Gastrocnemius medialis (tissue), 4 donors: ENCODE results near the gene MSH2. TPM values are rescaled to one million over a fixed set of nuclear protein-coding genes. Genes with fewer than 3 reads are reported as not detected.

Experiments
- ATAC-seq, 2 donors: fragments of 150-250 bp; one replicate each; pipeline ENCODE4 v1.9.1; 2016
- DNase-seq, 2 donors: peaks; one replicate each; pipeline ENCODE4 v3.0.0-alpha.2; 2019
- H3K27ac ChIP-seq, 4 donors: fragments of 200-600 bp; sonication (generic); 1 replicate in 1 of 4; 2 replicates in 3 of 4; pipeline ENCODE4 v1.5.1; 2016 to 2018; ENCODE audit warnings: mild to moderate bottlenecking in 2 of 4, moderate library complexity in 1 of 4
- H3K27me3 ChIP-seq, 3 donors: fragments of 200-600 bp; sonication (generic) in 2 of 3; 1 replicate in 1 of 3; 2 replicates in 2 of 3; pipeline versions ENCODE4 v1.5.1 to v1.6.0; 2016 to 2019; ENCODE audit warnings: mild to moderate bottlenecking in 1 of 3, moderate library complexity in 1 of 3
- H3K36me3 ChIP-seq, 2 donors: fragments of 200-600 bp; sonication (generic) in 1 of 2; one replicate each; pipeline ENCODE4 v1.5.1; 2017 to 2018
- H3K4me1 ChIP-seq, 2 donors: fragments of 200-600 bp; sonication (generic) in 1 of 2; one replicate each; pipeline ENCODE4 v1.5.1; 2016 to 2017; ENCODE audit warnings: mild to moderate bottlenecking in 2 of 2
- H3K4me3 ChIP-seq, 4 donors: fragments of 200-600 bp; sonication (generic) in 3 of 4; 1 replicate in 1 of 4; 2 replicates in 3 of 4; pipeline ENCODE4 v1.5.1; 2016 to 2019; ENCODE audit warnings: mild to moderate bottlenecking in 2 of 4
- H3K9me3 ChIP-seq, 3 donors: fragments of 200-600 bp; sonication (generic) in 2 of 3; 1 replicate in 1 of 3; 2 replicates in 2 of 3; pipeline ENCODE4 v1.5.1; 2016 to 2019
- CTCF ChIP-seq, 5 experiments: fragments of 450-650 bp in 3 of 5; fragments of 200-600 bp in 2 of 5; sonication (generic) in 2 of 5; IDR thresholded peaks in 4 of 5; conservative IDR thresholded peaks in 1 of 5; 1 replicate in 4 of 5; 2 replicates in 1 of 5; pipeline ENCODE4 v1.5.1; 2016 to 2019; ENCODE audit warnings: antibody characterized with exemption in 5 of 5, mild to moderate bottlenecking in 3 of 5, moderate library complexity in 3 of 5
- POLR2A ChIP-seq, 2 donors: fragments of 450-650 bp; IDR thresholded peaks; one replicate each; pipeline ENCODE4 v1.6.1; 2017; ENCODE audit warnings: antibody characterized with exemption in 2 of 2, mild to moderate bottlenecking in 2 of 2, moderate library complexity in 2 of 2
- in situ Hi-C, 4 donors: fragments of 200-750 bp; cut with MboI; loops; one replicate each; pipeline versions ENCODE4 v1.15.0 to v1.8.0; 2017; ENCODE audit warnings: low sequenced_read_pairs in 4 of 4
- intact Hi-C: fragments of 100-400 bp; cut with DNase I; formaldehyde crosslinking; loops from one replicate; pipeline ENCODE4 v1.15.1; 2023; ENCODE audit warnings: low total_unique reads
- total RNA-seq, 4 donors: library from RNA; depleted of rRNA; stranded (reverse); fragments of >200 nt; gene quantifications; one replicate each; pipeline versions ENCODE4 v1.1.0 to v1.2.3, GENCODE V29; 2016

Gene MSH2
- total RNA-seq, 4 donors from 2014 or later = 3.5 to 6.4 (median 4.8) TPM

- Histone ChIP-seq H3K4me1 (no peaks in the 10 kb centered on the region), H3K36me3 (no peaks in the 10 kb centered on the region), H3K9me3 (no peaks in the 10 kb centered on the region), H3K27me3 (no peaks in the 10 kb centered on the region), H3K4me3 (no peak overlapping the region), H3K27ac (no peak overlapping the region)
- intact Hi-C loops = no loop called here
- DNase-seq (no peak), ATAC-seq (no peak)
- in situ Hi-C loops = no loop called here
- TF ChIP-seq POLR2A (IDR thresholded peaks at IDR 0.05) (no peak), CTCF (IDR thresholded peaks at IDR 0.05 in 4 of 5, conservative IDR thresholded peaks at IDR 0.05 in 1 of 5) (no peak)
Observed at GRCh38 chr2:47471429-47472116, 68.6 kb downstream of the MSH2 start.

- intact Hi-C loops = no loop called here
- TF ChIP-seq CTCF (IDR thresholded peaks at IDR 0.05 in 4 of 5, conservative IDR thresholded peaks at IDR 0.05 in 1 of 5) = no peak
- TF ChIP-seq POLR2A (IDR thresholded peaks at IDR 0.05) = no peak
- no peaks in the 10 kb centered on the region for H3K27me3 ChIP-seq
- no peak for ATAC-seq
- no peak for DNase-seq
- in situ Hi-C loops = no loop called here
- H3K4me1 ChIP-seq = no peaks in the 10 kb centered on the region
- H3K9me3 ChIP-seq = no peaks in the 10 kb centered on the region
- no peak overlapping the region for H3K4me3 ChIP-seq
- no peak overlapping the region for H3K27ac ChIP-seq
- peaks cover 0 to 9% of the 10 kb centered on the region in 2 donors for H3K36me3 ChIP-seq
Observed at GRCh38 chr2:47479863-47480262, 76.9 kb downstream of the MSH2 start.

- ATAC-seq (no peak), DNase-seq (no peak)
- H3K9me3 ChIP-seq = no peaks in the 10 kb centered on the region
- H3K27me3 ChIP-seq = no peaks in the 10 kb centered on the region
- no peaks in the 10 kb centered on the region for H3K4me1 ChIP-seq
- TF ChIP-seq POLR2A (IDR thresholded peaks at IDR 0.05) = no peak
- no peak for TF ChIP-seq CTCF (IDR thresholded peaks at IDR 0.05 in 4 of 5, conservative IDR thresholded peaks at IDR 0.05 in 1 of 5)
- in situ Hi-C loops = no loop called here
- intact Hi-C loops = no loop called here
- peaks cover 0 to 8% of the 10 kb centered on the region in 2 donors for H3K36me3 ChIP-seq
- no peak overlapping the region for H3K4me3 ChIP-seq
- H3K27ac ChIP-seq = no peak overlapping the region
Observed at GRCh38 chr2:47483191-47483590, 80.2 kb downstream of the MSH2 start.

- no peaks in the 10 kb centered on the region for H3K4me1 ChIP-seq
- DNase-seq (no peak), ATAC-seq (no peak)
- in situ Hi-C loops (no loop called here), intact Hi-C loops (no loop called here)
- no peaks in the 10 kb centered on the region for H3K27me3 ChIP-seq
- H3K4me3 ChIP-seq = no peak overlapping the region
- no peak overlapping the region for H3K27ac ChIP-seq
- TF ChIP-seq POLR2A (IDR thresholded peaks at IDR 0.05) (no peak), CTCF (IDR thresholded peaks at IDR 0.05 in 4 of 5, conservative IDR thresholded peaks at IDR 0.05 in 1 of 5) (no peak)
- H3K9me3 ChIP-seq = no peaks in the 10 kb centered on the region
- H3K36me3 ChIP-seq = no peaks in the 10 kb centered on the region
Observed at GRCh38 chr2:47484396-47484795, 81.4 kb downstream of the MSH2 start.

GRCh38 chr2:47485177-47485576, 82.2 kb downstream of the MSH2 start:
- Histone ChIP-seq H3K4me1 (no peaks in the 10 kb centered on the region), H3K36me3 (no peaks in the 10 kb centered on the region), H3K9me3 (no peaks in the 10 kb centered on the region), H3K27ac (no peak overlapping the region), H3K4me3 (no peak overlapping the region), H3K27me3 (no peaks in the 10 kb centered on the region)
- in situ Hi-C loops = no loop called here
- DNase-seq = no peak
- ATAC-seq = no peak
- no peak for TF ChIP-seq POLR2A (IDR thresholded peaks at IDR 0.05)
- TF ChIP-seq CTCF (IDR thresholded peaks at IDR 0.05 in 4 of 5, conservative IDR thresholded peaks at IDR 0.05 in 1 of 5) = no peak
- intact Hi-C loops = no loop called here
